GM12878 (cell line): ENCODE measurements around the gene OXCT2. TPM values are rescaled to one million over a fixed set of nuclear protein-coding genes. Genes with fewer than 3 reads are reported as not detected.

Experiments used
- ATAC-seq: fragments of 200-7000 bp; cut with Tn5 transposase; 3 replicates; pipeline ENCODE4 v1.9.1; 2020; ENCODE audit warnings: mild to moderate bottlenecking, moderate library complexity
- BruUV-seq: library from RNA; stranded (reverse); fragments of 400-500 nt; replicated peaks from 2 replicates; lab custom pipeline; 2021; lab: Mats Ljungman, UMichigan
- CTCF ChIA-PET: fragments of 300-600 bp; sonication (Branson Sonifier 250); formaldehyde crosslinking; extraction: SDS; loops from one replicate; lab custom pipeline; 2021; ENCODE audit warnings: inconsistent platforms; lab: Yijun Ruan, JAX
- POLR2A ChIA-PET: fragments of 350-600 bp; formaldehyde crosslinking; extraction: SDS; loops from one replicate; lab custom pipeline; 2021; ENCODE audit warnings: inconsistent platforms; lab: Charles Lee
- RAD21 ChIA-PET: fragments of 300-600 bp; sonication (Branson Sonifier 250); formaldehyde crosslinking; loops from one replicate; lab custom pipeline; 2023; ENCODE audit warnings: antibody characterized with exemption; ENCODE audit not compliant: unreplicated experiment; lab: Charles Lee
- SMC1A ChIA-PET: fragments of 300-600 bp; sonication (Branson Sonifier 250); formaldehyde crosslinking; loops from one replicate; lab custom pipeline; 2023; ENCODE audit not compliant: unreplicated experiment, uncharacterized antibody; lab: Charles Lee
- DNase-seq: peaks from one replicate; pipeline ENCODE4 v3.0.0-alpha.2; 2011; ENCODE audit warnings: low read depth, low spot score
- FAIRE-seq: peaks from 3 replicates; lab custom pipeline; 2011; peaks lifted over from hg19 to GRCh38; lab: Jason Lieb, UNC
- H2AFZ ChIP-seq: 2 replicates; pipeline ENCODE4 v1.6.0; 2011; ENCODE audit warnings: low read depth, low read length, control low read depth; ENCODE audit not compliant: control insufficient read depth
- H3K27ac ChIP-seq: 2 replicates; pipeline ENCODE4 v1.5.1; 2011; ENCODE audit warnings: control low read depth; ENCODE audit not compliant: control insufficient read depth, insufficient read depth
- H3K27me3 ChIP-seq, 2 experiments: replicated peaks in 1 of 2; 2 replicates each; pipeline versions ENCODE4 v1.6.0 to v1.6.1; 2011; ENCODE audit warnings: low read length in 1 of 2; ENCODE audit not compliant: control insufficient read depth in 2 of 2, insufficient read depth in 2 of 2
- H3K36me3 ChIP-seq, 2 experiments: 2 replicates each; pipeline ENCODE4 v1.5.1; 2011; ENCODE audit warnings: low read length in 1 of 2; ENCODE audit not compliant: control insufficient read depth in 2 of 2, insufficient read depth in 2 of 2
- H3K4me1 ChIP-seq: 2 replicates; pipeline ENCODE4 v1.6.1; 2011; ENCODE audit warnings: mild to moderate bottlenecking, low read length, moderate library complexity, mixed read lengths; ENCODE audit not compliant: control insufficient read depth, insufficient read depth
- H3K4me2 ChIP-seq: 2 replicates; pipeline ENCODE4 v1.6.0; 2011; ENCODE audit warnings: control low read depth; ENCODE audit not compliant: control insufficient read depth, insufficient read depth
- H3K4me3 ChIP-seq: fragments of 200-600 bp; sonication (generic); 2 replicates; pipeline ENCODE4 v1.5.1; 2016
- H3K79me2 ChIP-seq: 2 replicates; pipeline ENCODE4 v1.6.0; 2011; ENCODE audit warnings: low read length; ENCODE audit not compliant: control insufficient read depth, insufficient read depth
- H3K9ac ChIP-seq: 2 replicates; pipeline ENCODE4 v1.8.0; 2011; ENCODE audit warnings: low read length, control low read depth, mixed read lengths; ENCODE audit not compliant: control insufficient read depth, insufficient read depth
- H3K9me3 ChIP-seq: replicated peaks from 3 replicates; pipeline ENCODE4 v1.5.1; 2011; ENCODE audit warnings: mild to moderate bottlenecking, low read length; ENCODE audit not compliant: control insufficient read depth, insufficient read depth
- H4K20me1 ChIP-seq: 2 replicates; pipeline ENCODE4 v1.6.0; 2011; ENCODE audit not compliant: control insufficient read depth, insufficient read depth
- BCL11A ChIP-seq: IDR thresholded peaks from 2 replicates; pipeline ENCODE4 v1.6.1; 2011; ENCODE audit warnings: low read depth, low read length
- CTCF ChIP-seq, 3 experiments: IDR thresholded peaks in 2 of 3; conservative IDR thresholded peaks in 1 of 3; 2 replicates each; pipeline ENCODE4 v1.5.1; 2011; ENCODE audit warnings: low read depth in 3 of 3, low read length in 3 of 3, mild to moderate bottlenecking in 3 of 3, control low read depth in 2 of 3, moderate library complexity in 2 of 3, inconsistent platforms in 1 of 3, mixed read lengths in 1 of 3; ENCODE audit not compliant: control insufficient read depth in 2 of 3, insufficient read depth in 1 of 3; ENCODE audit errors: extremely low read depth in 1 of 3
- HSF1 ChIP-seq: fragments of 150-350 bp; IDR thresholded peaks from 2 replicates; pipeline ENCODE4 v1.6.1; 2014; ENCODE audit warnings: mild to moderate bottlenecking, low read depth, low read length
- IKZF2 ChIP-seq, 2 experiments: fragments of 450-650 bp; IDR thresholded peaks; 2 replicates each; pipeline ENCODE4 v1.6.1; 2017; ENCODE audit warnings: mild to moderate bottlenecking in 2 of 2, moderate library complexity in 2 of 2
- MTA3 ChIP-seq: IDR thresholded peaks from 2 replicates; pipeline ENCODE4 v1.6.1; 2012; ENCODE audit warnings: low read length, inconsistent platforms, borderline replicate concordance
- PAX5 ChIP-seq: IDR thresholded peaks from 2 replicates; pipeline ENCODE4 v1.6.1; 2011; ENCODE audit warnings: low read depth, low read length, borderline replicate concordance
- SIX5 ChIP-seq: IDR thresholded peaks from 2 replicates; pipeline ENCODE4 v1.6.1; 2011; ENCODE audit warnings: mild to moderate bottlenecking, low read depth, low read length, moderate library complexity; ENCODE audit not compliant: severe bottlenecking
- SREBF1 ChIP-seq: IDR thresholded peaks from 2 replicates; pipeline ENCODE4 v1.6.1; 2012; ENCODE audit warnings: mild to moderate bottlenecking, low read length
- SUZ12 ChIP-seq: fragments of 200-600 bp; sonication (generic); IDR thresholded peaks from one replicate; pipeline ENCODE4 v1.6.1; 2018; ENCODE audit warnings: antibody characterized with exemption, mild to moderate bottlenecking; ENCODE audit not compliant: unreplicated experiment
- ZNF24 ChIP-seq: fragments of 450-650 bp; IDR thresholded peaks from 2 replicates; pipeline ENCODE4 v1.6.1; 2017; ENCODE audit warnings: antibody characterized with exemption, mild to moderate bottlenecking
- ZNF622 ChIP-seq: fragments of 450-650 bp; IDR thresholded peaks from 2 replicates; pipeline ENCODE4 v1.6.1; 2017; ENCODE audit warnings: mild to moderate bottlenecking, inconsistent platforms
- in situ Hi-C: fragments of 300-500 bp; cut with MboI; formaldehyde crosslinking; loops from 9 replicates; pipeline ENCODE4 v1.14.3; 2018; ENCODE audit warnings: mixed read lengths
- intact Hi-C: fragments of 100-400 bp; cut with micrococcal nuclease; formaldehyde crosslinking; loops from one replicate; pipeline ENCODE4 v1.14.2; 2022; ENCODE audit not compliant: unreplicated experiment
- polyA plus RNA-seq, 11 experiments: library from polyadenylated mRNA; depleted of rRNA in 4 of 11; unstranded in 6 of 11; stranded (reverse) in 5 of 11; fragments of >200 nt; fragmentation: Nextera tagmentation in 4 of 11; fragmentation: Illumina TruSeq in 1 of 11; extraction: Ambion mirVana in 4 of 11; extraction: Trizol in 1 of 11; gene quantifications; 1 replicate in 1 of 11; 2 replicates in 10 of 11; pipeline versions ENCODE4 v1.2.1 to v1.2.3, GENCODE V29; 2011 to 2016; ENCODE audit warnings: inconsistent platforms in 2 of 11, missing spikeins in 2 of 11, low read depth in 1 of 11
- total RNA-seq, 4 experiments: library from RNA; depleted of rRNA in 3 of 4; stranded (reverse); fragments of >200 nt in 3 of 4; fragmentation: Illumina TruSeq in 1 of 4; extraction: Trizol in 1 of 4; gene quantifications; 2 replicates each; pipeline versions ENCODE4 v1.2.1 to v1.2.3, GENCODE V29; 2013 to 2021

Gene OXCT2
- total and polyA plus RNA-seq, 10 of the 15 experiments (the other 5 are each of a cell fraction or from before 2014, with no cell fraction given) = 0.06 to 1.9 (median 0.59) TPM

GRCh38 chr1:39759436-39759726, 11.8 kb downstream of the OXCT2 start:
- no peak overlapping the region for H2AFZ ChIP-seq
- SMC1A ChIA-PET = no interaction called here
- H3K4me2 ChIP-seq = no peak overlapping the region
- RAD21 ChIA-PET = no interaction called here
- no TSS peak for BruUV-seq
- TF ChIP-seq MTA3 (no peak), HSF1 (no peak), IKZF2 (IDR thresholded peaks at IDR 0.05) (no peak), CTCF (IDR thresholded peaks at IDR 0.05 in 2 of 3, conservative IDR thresholded peaks at IDR 0.05 in 1 of 3; ENCODE audit: control insufficient read depth in 2 of 3, extremely low read depth in 1 of 3, insufficient read depth in 1 of 3, low read depth in 3 of 3, low read length in 3 of 3) (no peak), SIX5 (no peak), PAX5 (no peak), ZNF24 (no peak), BCL11A (no peak), SREBF1 (no peak), ZNF622 (no peak), SUZ12 (no peak)
- TF ChIP-seq, all 136 proteins: peak for 0
- no peaks in the 10 kb centered on the region for H3K27me3 ChIP-seq
- H3K36me3 ChIP-seq = peaks cover 10 to 13% of the 10 kb centered on the region in 2 experiments; a peak in 3 of 4 replicates
- ChIA-PET CTCF (interaction anchor here (0.9 kb wide), 1 partner anchor 16 kb away, joined by 3 read pairs; no protein-coding TSS in a partner anchor), POLR2A (no interaction called here)
- no peaks in the 10 kb centered on the region for H3K79me2 ChIP-seq
- no peak overlapping the region for H3K4me3 ChIP-seq
- no peak overlapping the region for H3K9ac ChIP-seq
- intact Hi-C loops (no loop called here), in situ Hi-C loops (no loop called here)
- H3K27ac ChIP-seq = no peak overlapping the region
- ATAC-seq (no peak), DNase-seq (no peak), FAIRE-seq (no peak)
- no peaks in the 10 kb centered on the region for H3K9me3 ChIP-seq
- H3K4me1 ChIP-seq = no peaks in the 10 kb centered on the region
- no peaks in the 10 kb centered on the region for H4K20me1 ChIP-seq
